ENCODE measurements around the gene DUT. TPM values are rescaled to one million over a fixed set of nuclear protein-coding genes. Genes with fewer than 3 reads are reported as not detected.

Gene DUT
- total and polyA plus RNA-seq, 8 donors = 23.9 to 78.8 (median 31.6) TPM

DNA sequence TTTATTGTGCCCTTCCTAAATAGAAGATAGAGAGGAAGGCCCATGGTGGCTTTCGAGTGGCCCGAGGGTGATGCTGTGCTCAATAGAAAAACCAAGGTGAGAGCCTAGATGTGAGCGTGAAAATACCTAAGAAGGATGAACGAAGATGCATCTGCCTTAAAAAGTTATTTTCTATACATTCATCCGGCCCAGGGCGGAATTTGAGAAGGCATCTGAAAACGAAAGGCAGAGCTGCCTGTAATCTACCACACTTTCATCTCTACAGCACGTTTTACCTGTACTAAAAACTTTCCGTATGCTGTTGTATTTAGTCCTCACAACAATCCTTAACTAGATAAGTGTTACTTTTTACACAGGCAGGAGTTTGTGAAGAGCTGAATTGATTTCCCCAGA, 1.4 kb downstream of the DUT start:
- no peak for ATAC-seq
- WGBS, 2 donors = 59 to 73% methylated on average over 9 of the region's 9 CpGs
- intact Hi-C loops (cut with DNase I) = no loop called here

DNA sequence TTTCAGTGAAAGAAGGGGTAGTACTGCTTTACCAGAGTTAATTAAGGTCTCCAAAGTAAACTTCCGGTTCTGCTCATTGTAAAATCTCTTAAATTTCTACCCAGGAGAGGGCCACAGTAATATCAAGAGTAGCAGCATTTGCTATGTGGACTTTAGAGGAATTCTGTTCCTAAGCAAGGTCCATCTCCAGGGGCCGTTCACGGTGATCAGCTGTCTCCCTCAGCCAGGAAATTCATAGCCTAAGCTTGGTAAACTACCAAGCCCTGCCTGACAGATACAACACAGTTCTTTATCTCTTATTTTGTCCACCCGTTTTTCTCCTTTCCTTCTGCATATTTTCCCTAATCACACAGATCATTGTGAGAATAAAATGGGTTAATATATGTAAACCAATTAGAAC, 2.3 kb downstream of the DUT start:
- H3K36me3 ChIP-seq = peaks cover 0 to 9% (median 0%) of the 10 kb centered on the region in 3 donors
- no peak overlapping the region for H3K27ac ChIP-seq
- no peak for DNase-seq
- intact Hi-C loops (cut with DNase I) = no loop called here
- no peak for ATAC-seq
- no peak for FAIRE-seq
- H3K27me3 ChIP-seq = no peaks in the 10 kb centered on the region
- H3K4me1 ChIP-seq = peaks cover 3 to 10% (median 4%) of the 10 kb centered on the region in 3 donors
- WGBS, 2 donors = 55 to 58% methylated on average over 4 of the region's 4 CpGs
- TF ChIP-seq CTCF (IDR thresholded peaks at IDR 0.05) = no peak
- no peak overlapping the region for H3K4me3 ChIP-seq
- no peaks in the 10 kb centered on the region for H3K9me3 ChIP-seq

More for the DNA sequence above, 1.4 kb downstream of the DUT start:
- Histone ChIP-seq H3K4me3 (peak overlapping the region in 2 of 4 donors; percentile 82 to 93), H3K4me1 (peaks cover 3 to 10% (median 4%) of the 10 kb centered on the region in 3 donors), H3K36me3 (peaks cover 0 to 9% (median 0%) of the 10 kb centered on the region in 3 donors), H3K27me3 (no peaks in the 10 kb centered on the region), H3K27ac (no peak overlapping the region), H3K9me3 (no peaks in the 10 kb centered on the region)
- no peak for TF ChIP-seq CTCF (IDR thresholded peaks at IDR 0.05)
- no peak for DNase-seq
- no peak for FAIRE-seq

DNA sequence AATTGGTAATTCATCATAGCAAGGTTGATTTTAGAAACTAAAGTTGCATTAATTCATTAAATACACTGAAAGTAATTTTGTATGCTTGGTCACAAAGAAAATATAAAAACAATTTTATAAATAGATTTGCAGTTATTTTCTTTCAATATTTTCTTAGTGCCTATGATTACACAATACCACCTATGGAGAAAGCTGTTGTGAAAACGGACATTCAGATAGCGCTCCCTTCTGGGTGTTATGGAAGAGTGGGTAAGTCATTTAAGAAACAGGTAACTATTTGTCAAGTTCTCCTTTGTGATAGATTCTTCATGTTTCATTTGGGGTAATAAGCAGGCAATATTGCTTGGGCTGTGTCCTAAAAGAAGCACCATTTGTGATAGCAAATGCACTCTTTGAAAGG, 3.0 kb downstream of the DUT start:
- no peak overlapping the region for H3K4me3 ChIP-seq
- DNase-seq (no peak), FAIRE-seq (no peak), ATAC-seq (no peak)
- no peaks in the 10 kb centered on the region for H3K27me3 ChIP-seq
- intact Hi-C loops (cut with DNase I) = no loop called here
- H3K4me1 ChIP-seq = peaks cover 3 to 10% (median 4%) of the 10 kb centered on the region in 3 donors
- H3K36me3 ChIP-seq = peaks cover 0 to 9% (median 0%) of the 10 kb centered on the region in 3 donors
- 82 to 84% methylated on average over 2 of the region's 2 CpGs for WGBS, 2 donors
- no peaks in the 10 kb centered on the region for H3K9me3 ChIP-seq
- no peak for TF ChIP-seq CTCF (IDR thresholded peaks at IDR 0.05)
- no peak overlapping the region for H3K27ac ChIP-seq

DNA sequence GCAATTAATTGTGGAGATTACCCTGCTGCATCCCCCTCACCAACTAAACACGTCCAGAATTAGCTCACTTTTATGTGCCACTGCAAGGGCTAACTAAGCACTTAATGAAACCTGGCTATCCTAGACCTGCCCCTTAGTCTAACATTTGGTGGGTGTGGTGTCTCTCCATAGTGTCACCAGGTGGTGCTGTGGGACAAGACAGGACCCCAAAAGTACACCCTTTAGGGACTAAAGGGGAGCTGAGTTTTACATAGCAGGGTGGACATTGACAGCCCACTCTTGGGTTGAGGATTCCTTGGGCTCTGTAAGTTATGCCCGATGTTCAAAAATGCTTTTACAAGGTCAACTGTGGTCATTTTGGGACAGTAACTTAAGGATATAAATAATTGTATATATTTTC, 5.7 kb downstream of the DUT start:
- WGBS, 2 donors = 83 to 86% methylated on average over 2 of the region's 2 CpGs

More for the DNA sequence above, 5.7 kb downstream of the DUT start:
- ATAC-seq (no peak), DNase-seq (no peak), FAIRE-seq (no peak)
- intact Hi-C loops (cut with DNase I) = no loop called here
- Histone ChIP-seq H3K36me3 (peaks cover 0 to 11% (median 0%) of the 10 kb centered on the region in 3 donors), H3K27ac (no peak overlapping the region), H3K4me3 (no peak overlapping the region), H3K9me3 (no peaks in the 10 kb centered on the region), H3K27me3 (no peaks in the 10 kb centered on the region), H3K4me1 (peaks cover 0 to 3% (median 3%) of the 10 kb centered on the region in 3 donors)
- no peak for TF ChIP-seq CTCF (IDR thresholded peaks at IDR 0.05)

All from pancreas (tissue), 10 donors.